ENCODE measurements around the gene FOXP1.

- no peak for TF ChIP-seq POLR2A (IDR thresholded peaks at IDR 0.05)
- TF ChIP-seq, protein P1, sequence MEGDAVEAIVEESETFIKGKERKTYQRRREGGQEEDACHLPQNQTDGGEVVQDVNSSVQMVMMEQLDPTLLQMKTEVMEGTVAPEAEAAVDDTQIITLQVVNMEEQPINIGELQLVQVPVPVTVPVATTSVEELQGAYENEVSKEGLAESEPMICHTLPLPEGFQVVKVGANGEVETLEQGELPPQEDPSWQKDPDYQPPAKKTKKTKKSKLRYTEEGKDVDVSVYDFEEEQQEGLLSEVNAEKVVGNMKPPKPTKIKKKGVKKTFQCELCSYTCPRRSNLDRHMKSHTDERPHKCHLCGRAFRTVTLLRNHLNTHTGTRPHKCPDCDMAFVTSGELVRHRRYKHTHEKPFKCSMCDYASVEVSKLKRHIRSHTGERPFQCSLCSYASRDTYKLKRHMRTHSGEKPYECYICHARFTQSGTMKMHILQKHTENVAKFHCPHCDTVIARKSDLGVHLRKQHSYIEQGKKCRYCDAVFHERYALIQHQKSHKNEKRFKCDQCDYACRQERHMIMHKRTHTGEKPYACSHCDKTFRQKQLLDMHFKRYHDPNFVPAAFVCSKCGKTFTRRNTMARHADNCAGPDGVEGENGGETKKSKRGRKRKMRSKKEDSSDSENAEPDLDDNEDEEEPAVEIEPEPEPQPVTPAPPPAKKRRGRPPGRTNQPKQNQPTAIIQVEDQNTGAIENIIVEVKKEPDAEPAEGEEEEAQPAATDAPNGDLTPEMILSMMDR (IDR thresholded peaks at IDR 0.05) = no peak
Measured at GRCh38 chr3:70974747-70975146, 608.8 kb downstream of the FOXP1 start.
